Keratinocyte (primary cell): Measurements from ENCODE around the gene TMA7.
"Not testable (repeated sequence)": the region's sequence is repeated elsewhere in the genome, so short reads cannot be mapped to it uniquely, and the experiment has no call there.

Experiments used
- CTCF ChIP-seq, 3 experiments: IDR thresholded peaks in 1 of 3; conservative IDR thresholded peaks in 1 of 3; optimal IDR thresholded peaks in 1 of 3; 2 replicates in 2 of 3; 3 replicates in 1 of 3; pipeline versions ENCODE3 to v1.5.1; 2011; ENCODE audit warnings: low read length in 3 of 3, mild to moderate bottlenecking in 3 of 3, moderate library complexity in 2 of 3, control low read depth in 1 of 3, inconsistent platforms in 1 of 3; ENCODE audit not compliant: insufficient read depth in 2 of 3; ENCODE audit errors: extremely low read depth in 1 of 3
- EZH2 ChIP-seq: IDR thresholded peaks from one replicate; pipeline ENCODE4 v1.6.1; 2012; ENCODE audit warnings: inconsistent platforms, mild to moderate bottlenecking, low read length, moderate library complexity

GRCh38 chr3:48480891-48481290, 40.8 kb downstream of the TMA7 start:
- TF ChIP-seq CTCF (optimal IDR thresholded peaks at IDR 0.05 in 1 of 3, IDR thresholded peaks at IDR 0.05 in 1 of 3, conservative IDR thresholded peaks at IDR 0.05 in 1 of 3; ENCODE audit: extremely low read depth in 1 of 3, insufficient read depth in 2 of 3, low read length in 3 of 3); EZH2: not testable (repeated sequence)
